Activated CD4-positive, CD25-positive, alpha-beta regulatory T cell treated with anti-CD3 and anti-CD28 coated beads, Interleukin-2, amount 50 U/mL, for 24 hours (primary cell): ENCODE results near the gene GALNTL6.
"Not testable (repeated sequence)": the region's sequence is repeated elsewhere in the genome, so short reads cannot be mapped to it uniquely, and the experiment has no call there.

Source experiments
- ATAC-seq, 2 donors: fragments of 150-1000 bp; cut with Tn5 transposase; one replicate each; pipeline ENCODE4 v1.10.0; 2021; ENCODE audit warnings: mild to moderate bottlenecking in 1 of 2, moderate library complexity in 1 of 2

The GALNTL6 gene

GRCh38 chr4:172892300-172892699 lies 1079.1 kb downstream of the GALNTL6 start:
- ATAC-seq, result no peak

DNA sequence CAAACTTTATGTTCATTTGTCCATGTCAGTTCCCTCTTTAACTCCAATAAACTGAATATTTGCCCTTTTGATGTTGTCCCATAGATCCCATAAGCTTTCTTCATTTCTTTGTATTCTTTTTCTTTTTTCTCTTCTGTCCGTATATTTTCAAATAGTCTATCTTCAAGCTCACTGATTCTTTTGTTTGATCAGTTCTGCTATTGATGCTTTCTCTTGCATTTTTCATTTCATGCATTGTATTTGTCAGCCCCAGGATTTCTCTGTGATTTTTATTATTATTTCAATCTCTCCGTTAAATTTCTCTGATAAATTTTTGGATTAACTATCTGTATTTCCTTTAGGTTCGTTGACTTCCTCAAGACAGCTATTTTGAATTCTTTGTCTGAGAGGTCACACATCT lies 1082.5 kb downstream of the GALNTL6 start:
- no peak for ATAC-seq

DNA sequence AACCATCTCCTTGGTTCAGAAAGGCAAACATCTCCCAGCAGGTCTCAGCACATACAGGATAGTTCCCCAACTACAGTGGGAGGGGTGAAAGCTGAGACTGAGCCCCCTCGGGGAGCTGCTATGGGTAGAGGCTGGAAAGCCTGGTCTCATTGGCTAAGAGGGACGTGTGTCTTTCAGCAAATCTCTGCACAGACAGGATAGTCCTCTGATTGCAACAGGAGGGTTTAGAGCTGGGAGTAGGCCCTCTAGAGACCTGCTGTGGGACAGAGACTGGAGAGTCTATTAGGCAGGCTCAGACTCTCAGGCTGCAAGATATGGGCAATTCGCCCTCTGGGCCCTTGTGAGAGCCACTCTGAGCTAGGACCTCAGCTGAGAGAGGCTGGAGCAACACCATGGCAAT lies 1083.8 kb downstream of the GALNTL6 start:
- no peak for ATAC-seq

DNA sequence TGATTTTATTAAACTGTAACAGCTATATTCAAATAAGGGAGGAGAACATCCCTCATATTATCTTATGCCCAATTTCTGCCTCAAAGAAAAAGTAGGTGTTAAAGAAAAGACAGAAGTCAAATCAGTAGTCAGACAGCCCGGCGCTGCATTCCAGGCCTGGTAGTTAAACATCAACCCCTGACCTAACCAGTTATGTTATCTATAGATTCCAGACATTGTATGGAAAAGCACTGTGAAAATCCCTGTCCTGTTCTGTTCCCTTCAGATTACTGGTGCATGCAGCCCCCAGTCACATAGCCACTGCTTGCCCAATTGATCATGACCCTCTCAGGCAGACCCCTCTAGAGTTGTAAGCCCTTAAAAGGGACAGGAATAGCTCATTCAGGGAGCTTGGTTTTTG lies 1085.5 kb downstream of the GALNTL6 start:
- ATAC-seq, result no peak

DNA sequence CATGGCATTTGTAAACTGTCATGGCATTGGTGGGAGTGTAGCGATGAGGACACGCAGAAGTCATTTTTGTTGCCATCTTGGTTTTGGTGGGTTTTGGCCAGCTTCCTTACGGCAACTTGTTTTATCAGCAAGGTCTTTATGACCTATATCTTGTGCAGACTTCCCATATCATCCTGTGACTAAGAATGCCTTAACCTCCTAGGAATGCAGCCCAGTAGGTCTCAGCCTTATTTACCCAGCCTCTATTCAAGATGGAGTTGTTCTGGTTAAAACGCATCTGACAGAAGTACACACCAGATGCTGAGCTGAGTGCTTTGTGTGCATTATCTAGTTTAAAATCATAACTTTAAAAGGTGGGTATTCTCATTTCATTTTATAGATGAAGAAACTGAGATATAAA lies 1086.7 kb downstream of the GALNTL6 start:
- no peak for ATAC-seq

DNA sequence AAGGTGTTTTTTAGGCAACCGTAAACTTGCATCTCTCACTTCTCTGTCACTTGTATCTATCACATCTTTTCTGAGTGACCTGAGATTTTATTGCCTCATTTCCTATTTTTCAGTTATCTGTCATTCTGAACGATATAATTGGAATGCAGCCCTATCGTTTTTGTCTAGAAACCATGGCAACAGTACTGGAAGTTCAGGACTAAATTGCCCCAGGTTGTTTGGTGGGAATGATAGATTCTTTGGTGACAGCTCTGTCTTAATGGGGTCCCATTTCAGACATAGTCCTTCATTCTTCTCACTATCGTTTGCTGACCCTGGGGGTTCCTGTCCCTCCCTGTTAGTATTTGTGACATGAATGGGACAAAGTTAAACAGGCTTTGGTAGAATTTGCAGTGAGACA lies 1087.7 kb downstream of the GALNTL6 start:
- no peak for ATAC-seq

- not testable (repeated sequence) for ATAC-seq
Measured at GRCh38 chr4:172912468-172912867, 1099.3 kb downstream of the GALNTL6 start.

GRCh38 chr4:172917403-172917802 lies 1104.2 kb downstream of the GALNTL6 start:
- not testable (repeated sequence) for ATAC-seq

DNA sequence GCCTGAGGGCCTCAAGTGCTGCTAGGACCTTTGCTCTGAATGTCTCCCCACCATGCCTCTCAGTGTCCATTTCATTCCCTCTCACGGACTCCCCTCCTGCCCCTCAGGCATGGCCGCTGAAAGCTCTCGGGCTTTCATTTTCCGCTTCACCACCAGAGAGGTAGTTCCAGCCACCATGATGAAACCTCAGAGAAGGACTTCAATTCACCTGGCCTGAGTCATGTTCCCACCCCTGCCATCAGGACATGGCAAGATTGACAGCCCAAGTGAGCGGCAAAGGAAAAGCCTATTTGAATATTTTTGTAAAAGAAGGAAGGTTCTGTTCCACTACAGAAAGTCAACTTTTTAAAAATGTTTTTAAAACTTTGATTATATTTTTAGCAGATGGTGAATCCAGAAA lies 1106.1 kb downstream of the GALNTL6 start:
- no peak for ATAC-seq

GRCh38 chr4:172927096-172927814 lies 1114.1 kb downstream of the GALNTL6 start:
- no peak for ATAC-seq

DNA sequence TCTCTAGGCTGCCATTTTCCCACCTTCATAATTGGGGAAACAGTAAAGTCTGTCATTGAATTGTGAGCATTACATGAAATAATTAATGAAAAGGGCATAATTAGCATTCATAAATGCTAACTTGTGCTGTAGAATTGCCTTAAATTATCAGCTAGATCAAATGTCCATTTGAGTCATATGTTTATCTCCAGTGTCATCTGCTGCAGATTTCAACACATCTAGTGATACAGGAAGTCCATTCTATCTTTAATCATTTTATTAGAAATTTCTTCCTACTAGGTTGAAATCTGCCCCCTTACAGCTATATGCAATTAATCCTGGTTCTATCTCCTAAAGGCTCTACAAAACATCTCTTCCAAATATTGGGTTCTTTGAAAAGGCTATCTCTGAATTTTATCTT lies 1115.1 kb downstream of the GALNTL6 start:
- no peak for ATAC-seq

DNA sequence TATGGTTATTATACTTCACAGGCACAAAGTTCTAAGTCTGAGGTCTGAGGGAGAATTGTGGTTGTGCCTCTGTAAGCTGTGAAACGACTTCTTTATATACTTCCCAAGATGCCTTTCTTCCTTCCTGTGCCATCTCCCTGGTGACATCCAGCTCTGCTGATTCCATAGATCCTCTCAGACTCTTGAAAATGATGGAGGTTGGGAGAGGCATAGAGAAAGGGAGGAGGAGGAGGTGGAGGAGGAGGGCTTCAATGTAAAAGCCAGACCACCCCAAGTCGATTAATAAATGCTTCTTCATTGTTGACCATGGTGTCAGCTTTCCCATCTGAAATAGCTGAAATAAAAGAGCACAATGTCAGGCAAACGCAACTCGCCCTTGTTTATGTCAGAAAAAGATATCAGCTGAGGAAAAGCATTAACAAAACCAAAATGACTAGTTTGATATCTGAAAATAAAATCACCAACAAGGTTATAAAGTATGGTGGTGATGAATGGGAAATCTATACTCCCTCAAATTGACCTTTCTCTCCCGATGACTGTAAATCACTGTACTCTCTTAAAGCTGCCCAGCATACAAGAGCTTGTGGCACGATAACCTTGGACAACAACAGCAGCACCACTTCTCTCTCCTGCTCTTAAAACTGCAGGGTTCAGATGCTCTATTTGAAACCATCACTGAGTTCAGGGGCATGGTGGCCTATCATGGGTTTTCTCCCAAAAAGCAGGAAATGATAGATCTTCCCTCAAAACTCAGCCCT lies 1125.0 kb downstream of the GALNTL6 start:
- no peak for ATAC-seq

DNA sequence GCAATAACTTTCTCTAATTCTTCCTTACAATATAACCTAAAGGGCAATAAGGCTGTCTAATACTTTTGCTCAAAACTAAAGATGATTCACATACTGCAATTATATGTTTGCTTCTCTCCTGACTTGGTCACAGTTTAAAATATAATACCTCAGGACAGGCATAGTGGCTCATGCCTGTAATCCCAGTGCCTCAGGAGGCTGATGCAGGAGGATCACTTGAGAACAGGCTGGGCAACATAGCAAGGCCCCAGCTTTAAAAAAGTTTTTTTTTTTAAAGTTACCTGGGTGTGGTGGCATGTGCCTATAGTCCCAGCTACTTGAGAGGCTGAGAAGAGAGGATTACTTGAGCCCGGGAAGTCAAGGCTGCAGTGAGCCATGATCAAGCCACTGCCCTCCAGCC lies 1125.7 kb downstream of the GALNTL6 start:
- no peak for ATAC-seq

- no peak for ATAC-seq
Measured at GRCh38 chr4:172942840-172943239, 1129.6 kb downstream of the GALNTL6 start.

DNA sequence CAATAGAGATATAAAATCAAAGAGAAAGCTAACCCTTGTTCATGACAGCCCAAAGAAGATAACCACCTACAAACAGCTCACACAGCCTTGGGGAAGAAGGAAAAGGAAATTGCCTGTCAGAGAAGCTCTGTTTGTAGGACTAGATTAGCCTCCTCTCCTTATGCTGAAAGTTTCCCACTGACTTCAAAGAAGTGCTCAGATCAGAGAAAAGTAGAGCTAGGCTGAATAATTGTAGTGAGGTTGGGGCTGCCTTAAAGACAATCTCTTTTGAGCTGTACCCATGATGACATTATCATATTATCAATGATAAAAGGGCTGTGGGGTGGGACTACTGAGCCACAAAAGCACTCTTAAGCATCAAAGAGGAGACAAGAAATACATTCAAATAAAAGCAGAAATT lies 1132.4 kb downstream of the GALNTL6 start:
- ATAC-seq, result no peak

DNA sequence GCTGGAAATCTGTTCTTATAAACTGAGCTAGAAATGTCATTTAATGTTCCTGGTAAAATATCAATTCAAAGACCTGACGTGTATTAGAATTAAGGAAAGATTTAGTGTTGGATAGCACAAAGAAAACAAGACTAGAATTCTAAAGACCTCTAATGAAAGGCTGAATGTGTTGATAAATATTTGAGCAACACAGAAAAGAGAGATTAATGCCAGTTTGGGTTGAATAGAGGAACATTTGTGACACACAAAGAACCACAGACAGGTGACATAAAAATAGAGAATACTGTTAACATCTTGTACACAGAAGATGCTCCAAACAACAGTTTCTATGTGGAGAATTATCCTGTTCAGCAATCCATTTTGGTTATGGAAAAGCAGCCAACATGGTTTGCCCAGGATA lies 1133.3 kb downstream of the GALNTL6 start:
- ATAC-seq, result no peak

DNA sequence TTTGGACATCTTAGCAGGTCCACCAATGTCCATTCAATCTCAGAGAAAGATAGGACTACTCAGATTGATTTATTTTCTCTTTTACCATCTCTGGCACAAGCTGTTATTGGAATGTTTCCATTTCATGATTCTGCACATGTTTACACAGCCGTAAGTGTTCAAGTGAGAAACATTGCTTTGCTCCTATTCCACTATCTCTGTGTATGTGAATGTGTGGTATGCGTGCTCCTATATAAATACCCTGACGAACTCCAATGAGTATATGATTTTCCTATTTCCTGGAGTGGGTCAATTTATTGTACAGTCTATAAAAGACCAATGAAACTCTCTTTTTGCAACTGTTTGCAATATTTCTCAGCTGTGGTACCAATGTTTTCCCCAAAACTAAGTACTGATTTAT lies 1134.4 kb downstream of the GALNTL6 start:
- ATAC-seq, result no peak

DNA sequence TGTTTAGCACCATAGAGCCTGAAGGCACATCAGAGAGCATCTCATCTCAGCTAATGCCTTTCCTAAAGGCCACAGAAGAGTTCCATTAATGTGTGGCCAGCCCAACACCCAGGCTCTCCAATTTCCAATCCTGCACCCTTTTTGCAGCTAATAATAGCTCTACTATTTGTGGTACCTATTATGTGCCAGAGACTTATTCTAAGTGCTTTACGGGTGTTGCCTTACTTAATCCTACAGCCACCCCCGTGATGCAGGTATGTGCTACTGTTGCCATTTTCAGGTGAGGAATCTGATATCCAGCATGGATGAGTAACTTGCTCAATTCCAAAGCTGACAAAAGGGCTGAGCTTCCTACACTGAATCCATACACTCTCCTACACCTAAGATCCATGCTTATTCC lies 1137.8 kb downstream of the GALNTL6 start:
- no peak for ATAC-seq

GRCh38 chr4:172951679-172952451 lies 1138.7 kb downstream of the GALNTL6 start:
- ATAC-seq, result no peak

DNA sequence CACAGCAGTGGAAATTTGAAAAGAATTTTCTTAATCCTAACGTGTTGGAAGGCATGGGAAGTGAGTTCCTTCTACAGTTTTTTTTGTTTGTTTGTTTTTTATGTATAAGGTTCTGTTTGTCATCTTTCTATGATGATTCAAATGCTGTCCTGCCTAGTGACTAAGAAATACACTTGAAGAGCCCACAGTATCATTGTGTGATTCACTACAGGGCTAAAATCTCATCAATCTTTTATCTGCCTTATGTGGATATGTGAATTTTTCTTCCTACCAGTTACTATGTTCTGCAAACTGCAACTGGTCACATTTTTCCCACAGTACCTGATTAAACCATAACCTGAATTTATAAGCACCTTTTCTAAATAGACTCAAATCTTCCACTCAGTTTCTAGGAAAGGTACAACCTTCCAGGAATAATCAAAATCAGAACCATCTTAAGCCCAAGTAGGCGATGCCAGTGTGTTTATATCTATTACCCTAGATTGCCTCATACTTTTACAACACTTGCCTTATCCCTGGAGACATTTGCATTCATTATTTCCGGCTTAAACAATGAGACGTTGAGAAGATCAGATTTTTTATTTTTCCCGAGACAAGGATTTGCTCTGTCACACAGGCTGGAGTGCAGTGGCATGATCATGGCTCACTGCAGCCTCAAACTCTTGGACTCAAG lies 1140.8 kb downstream of the GALNTL6 start:
- no peak for ATAC-seq

DNA sequence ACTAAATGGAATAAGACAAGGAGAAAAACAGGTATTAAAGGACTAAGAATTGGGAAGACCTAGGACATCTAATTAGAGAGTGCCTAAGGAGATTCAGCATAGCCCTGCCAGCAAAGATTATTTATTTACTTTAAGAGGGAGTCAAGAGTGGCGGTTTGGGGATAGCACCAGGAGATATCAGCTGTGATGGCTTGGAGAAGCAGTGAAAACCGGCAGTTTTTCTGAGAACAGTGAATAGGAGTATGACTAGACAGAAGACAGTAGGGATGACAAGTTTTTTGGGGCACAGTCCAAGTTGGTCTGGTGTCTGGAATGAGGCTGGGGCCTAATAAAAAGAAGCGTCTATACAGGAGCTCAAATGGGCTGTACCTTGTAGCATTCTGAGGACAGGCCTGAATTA lies 1143.1 kb downstream of the GALNTL6 start:
- ATAC-seq, result not testable (repeated sequence)

DNA sequence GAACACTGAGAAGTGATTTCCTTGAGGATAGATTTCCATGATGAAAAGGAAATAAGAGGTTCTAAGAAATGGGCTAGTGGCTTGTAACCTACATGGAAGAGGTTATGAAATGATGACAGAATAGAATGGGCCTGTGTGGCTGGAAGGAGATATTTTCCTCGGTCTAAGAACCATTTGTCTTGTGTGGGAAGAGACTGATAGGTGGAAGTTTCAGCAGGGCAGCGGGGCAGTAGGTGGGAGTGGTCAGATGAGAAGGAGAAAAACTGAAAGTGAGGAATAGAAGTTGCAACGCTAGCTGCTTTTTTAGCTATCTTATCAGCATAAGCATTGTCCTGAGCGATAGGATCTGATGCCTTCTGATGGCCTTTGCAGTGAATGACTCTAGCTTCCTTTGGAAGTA lies 1144.0 kb downstream of the GALNTL6 start:
- ATAC-seq, result no peak
